ENCODE data around the gene GMDS.

The GMDS gene

GRCh38 chr6:2086326-2086965 is 159.0 kb downstream of the GMDS start:
- no peak for DNase-seq

DNA sequence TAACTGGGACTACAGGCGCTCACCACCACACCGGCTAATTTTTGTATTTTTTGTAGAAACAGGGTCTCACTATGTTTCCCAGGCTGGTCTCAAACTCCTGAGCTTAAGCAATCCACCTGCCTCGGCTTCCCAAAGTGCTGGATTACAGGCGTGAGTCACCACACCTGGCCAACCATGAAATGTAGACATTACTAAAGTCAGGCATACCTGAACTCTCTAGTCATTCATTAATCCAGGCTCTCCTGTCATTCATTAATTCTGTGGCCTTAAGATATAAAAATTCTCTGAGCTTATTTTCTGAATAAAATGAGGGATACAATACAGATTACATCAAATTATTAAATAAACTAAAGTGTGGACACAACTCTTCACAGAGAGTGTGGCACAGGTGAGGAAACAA is 159.7 kb downstream of the GMDS start:
- DNase-seq: no peak

DNA sequence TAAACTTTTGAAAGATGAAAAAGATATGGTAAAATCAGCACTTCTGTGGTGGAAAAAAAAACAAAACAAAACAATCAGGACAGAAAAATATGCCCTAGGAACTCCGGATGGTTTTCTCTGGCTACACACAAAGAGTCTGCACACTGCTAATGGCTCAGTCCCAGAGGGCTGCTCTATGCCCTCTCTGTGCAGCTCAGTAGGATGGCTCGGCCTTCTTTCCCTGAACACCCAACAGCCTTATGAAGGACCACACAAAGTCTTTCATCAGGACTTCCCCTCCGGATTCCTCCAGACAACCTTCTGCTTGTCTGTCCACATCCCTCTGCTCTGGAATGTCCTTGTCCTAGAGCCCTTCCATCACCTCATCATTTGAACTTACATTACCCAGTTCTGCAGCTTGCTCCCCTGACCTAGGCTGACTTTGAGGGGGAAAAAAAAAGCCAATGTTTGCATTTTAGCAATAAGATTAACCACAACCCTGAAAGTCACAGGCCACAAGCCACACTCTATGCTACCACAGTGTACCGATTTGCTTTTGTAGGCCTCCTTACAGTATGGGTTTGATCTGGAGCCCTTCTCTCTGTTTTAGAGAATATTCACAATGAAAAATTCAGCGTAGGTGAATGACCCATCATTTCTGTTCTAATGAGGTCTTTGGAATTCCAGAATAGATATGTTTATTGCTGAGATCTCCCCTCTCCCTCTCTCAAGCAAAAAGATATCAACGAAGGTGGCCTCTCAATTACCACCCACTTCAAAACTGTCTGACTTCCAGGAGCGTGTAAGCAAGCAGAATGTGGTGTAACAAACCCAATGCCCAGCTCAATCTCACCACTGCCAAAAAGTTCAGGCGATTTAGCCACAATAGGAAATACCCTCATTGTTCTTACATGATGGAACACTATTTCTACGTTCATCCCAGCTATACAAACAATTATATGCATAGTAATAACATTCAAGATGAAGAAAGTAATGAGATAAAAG is 164.0 kb downstream of the GMDS start:
- no peak for DNase-seq

GRCh38 chr6:2078888-2079287 is 166.5 kb downstream of the GMDS start:
- DNase-seq: no peak

DNA sequence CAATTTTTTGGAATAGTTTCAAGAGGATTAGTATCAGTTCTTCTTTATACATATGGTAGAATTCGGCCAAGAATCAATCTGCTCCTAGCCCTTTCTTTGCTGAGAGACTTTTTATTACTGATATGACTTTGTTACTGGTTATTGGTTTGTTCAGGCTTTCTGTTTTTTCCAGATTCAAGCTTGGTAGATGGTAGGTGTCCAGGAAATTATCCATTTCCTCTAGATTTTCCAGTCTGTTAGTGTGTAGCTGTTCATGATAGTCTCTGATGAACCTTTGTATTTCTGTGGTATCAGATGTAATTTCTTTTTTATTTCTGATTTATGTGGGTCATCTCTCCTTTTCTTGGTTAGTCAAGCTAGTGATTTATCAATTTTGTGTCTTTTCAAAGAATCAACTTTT is 167.6 kb downstream of the GMDS start:
- DNase-seq: no peak

- DNase-seq: no peak
Observed at GRCh38 chr6:2073476-2073875, 171.9 kb downstream of the GMDS start.

- DNase-seq: no peak
Observed at GRCh38 chr6:2072453-2072852, 173.0 kb downstream of the GMDS start.

DNA sequence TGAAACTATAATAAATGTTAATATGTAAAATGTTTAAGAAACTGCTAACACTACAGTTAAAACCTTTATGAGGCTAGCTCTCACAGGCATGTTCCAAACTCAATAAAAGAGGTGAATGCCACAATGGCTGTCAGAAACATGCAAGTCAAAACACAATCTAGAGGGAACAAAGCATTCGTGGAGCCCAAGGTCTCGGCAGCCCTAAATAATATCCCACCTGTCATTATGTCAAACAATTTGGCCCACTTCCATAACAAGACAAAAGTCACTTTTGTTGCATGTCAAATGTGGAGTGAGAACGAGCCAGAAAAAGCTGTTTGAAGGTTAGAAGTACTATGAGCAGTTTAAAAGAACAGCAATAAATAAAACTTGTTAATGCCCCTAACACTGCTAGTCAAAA is 181.9 kb downstream of the GMDS start:
- no peak for DNase-seq

DNA sequence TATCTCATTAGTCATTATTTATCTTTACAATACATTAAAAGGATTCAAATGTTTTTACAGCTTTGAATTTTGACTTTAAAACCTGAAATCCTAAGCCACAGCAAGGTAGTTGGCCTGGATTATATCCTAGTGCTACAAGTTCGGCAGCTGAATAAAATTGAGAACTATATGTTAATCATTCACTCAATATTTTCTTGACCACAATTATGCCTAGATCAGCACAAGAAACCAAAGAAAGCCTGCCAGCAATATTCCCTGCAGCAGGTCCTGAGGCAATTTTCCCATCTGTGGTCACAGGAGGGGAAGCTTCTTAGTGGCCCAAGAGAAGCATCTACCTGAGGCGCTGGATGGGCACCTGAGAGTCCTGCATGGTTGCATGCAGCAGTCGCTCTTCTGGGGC is 183.5 kb downstream of the GMDS start:
- no peak for DNase-seq

DNA sequence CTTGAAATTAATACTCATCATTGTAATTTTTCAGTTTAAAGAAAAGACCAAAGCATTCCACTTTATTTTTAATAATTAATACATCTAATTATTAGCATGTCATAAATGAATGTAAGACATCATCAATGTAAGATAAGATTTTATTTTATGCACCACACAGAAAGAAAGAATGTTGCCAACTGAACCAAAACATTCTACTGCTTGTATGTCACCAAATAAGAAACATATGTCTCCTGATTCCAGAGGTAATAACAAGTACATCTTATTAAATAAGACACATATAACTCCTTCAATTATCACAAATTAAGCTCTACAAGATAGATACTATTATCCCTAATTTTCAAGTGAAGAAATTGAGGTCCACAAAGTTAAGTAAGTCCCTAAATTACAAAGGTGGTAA is 189.5 kb downstream of the GMDS start:
- DNase-seq: no peak

- no peak for DNase-seq
Observed at GRCh38 chr6:2055143-2055542, 190.3 kb downstream of the GMDS start.

- no peak for DNase-seq
Observed at GRCh38 chr6:2054516-2055067, 190.8 kb downstream of the GMDS start.

DNA sequence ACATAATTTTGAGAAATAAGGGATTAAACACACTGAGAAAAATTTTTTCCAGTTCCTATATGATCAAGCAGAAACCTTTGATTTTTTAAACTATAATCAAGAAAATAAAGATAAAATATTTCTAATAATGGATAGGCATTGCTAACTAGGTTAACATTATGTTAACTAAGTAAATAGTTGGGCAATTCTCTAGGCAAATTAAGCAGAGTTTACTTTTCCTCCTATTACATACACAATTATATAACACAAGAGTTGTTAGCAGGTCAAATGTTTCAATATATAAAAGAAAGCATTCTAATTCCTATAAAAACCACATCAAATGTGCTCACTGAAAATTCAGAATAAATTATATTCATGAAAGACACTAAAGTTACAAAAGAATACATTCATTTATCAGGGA is 191.7 kb downstream of the GMDS start:
- no peak for DNase-seq

DNA sequence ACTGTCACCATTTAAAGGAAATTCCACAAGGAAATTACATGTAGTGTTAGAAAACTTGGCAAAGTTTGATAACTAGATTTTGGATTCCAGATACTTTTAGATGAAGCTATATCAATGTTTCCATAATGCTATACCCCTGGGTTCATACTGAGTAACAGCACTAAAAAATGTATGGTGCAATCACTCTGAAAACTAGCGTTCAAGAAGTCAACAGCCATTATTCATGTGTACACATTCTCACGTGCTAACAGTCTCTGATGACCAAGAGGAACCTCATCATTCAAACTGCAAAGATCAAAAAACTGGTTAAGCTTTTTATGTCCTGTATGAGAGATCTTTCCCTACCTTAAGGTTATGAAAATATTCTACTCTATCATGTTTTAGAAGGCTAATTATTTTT is 197.6 kb downstream of the GMDS start:
- no peak for DNase-seq

DNA sequence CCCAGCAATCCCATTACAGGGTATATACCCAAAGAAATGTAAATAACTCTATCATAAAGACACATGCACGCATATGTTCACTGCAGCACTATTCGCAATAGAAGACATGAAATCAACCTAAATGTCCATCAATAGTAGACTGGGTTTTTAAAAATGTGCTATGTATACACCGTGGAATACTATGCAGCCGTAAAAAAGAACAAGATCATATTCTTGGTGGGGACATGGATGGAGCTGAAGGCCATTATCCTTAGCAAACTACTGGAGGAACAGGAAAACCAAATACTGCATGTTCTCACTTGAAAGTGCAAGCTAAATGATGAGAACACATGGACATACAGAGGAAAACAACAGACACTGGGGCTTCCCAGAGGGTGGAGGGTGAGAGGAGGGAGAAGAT is 201.2 kb downstream of the GMDS start:
- no peak for DNase-seq

DNA sequence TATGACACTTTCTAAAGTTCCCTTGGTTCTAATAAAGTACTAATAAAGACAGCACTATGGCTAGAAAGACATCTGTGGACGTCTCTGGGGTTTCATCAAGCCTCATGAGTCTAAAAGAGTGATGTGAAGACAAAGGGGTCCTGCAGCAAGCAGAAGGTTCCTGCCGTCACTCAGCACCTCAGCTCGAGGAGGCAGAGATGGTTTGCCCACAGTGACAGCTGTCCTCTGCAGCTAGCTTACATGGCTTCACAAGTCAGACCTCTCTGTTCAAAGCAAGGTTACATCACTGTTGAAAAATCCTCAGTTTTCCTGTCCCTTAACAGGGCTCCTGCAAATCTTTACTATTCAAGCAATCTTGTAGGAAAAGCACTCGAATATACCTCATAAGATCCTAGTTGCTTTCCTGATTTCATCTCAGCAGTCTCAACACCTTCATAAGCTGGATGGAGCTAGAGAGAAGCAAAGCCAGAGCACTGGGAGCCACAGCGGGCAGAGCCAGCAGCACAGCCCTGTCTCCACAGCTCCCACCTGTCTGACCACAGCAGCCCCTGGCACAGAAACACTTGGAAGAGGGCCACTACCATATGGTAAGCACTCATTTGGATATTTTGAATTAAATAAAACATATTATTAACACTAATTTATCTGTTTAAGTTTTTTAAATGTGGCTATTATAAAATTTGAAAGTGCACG is 202.3 kb downstream of the GMDS start:
- no peak for DNase-seq

DNA sequence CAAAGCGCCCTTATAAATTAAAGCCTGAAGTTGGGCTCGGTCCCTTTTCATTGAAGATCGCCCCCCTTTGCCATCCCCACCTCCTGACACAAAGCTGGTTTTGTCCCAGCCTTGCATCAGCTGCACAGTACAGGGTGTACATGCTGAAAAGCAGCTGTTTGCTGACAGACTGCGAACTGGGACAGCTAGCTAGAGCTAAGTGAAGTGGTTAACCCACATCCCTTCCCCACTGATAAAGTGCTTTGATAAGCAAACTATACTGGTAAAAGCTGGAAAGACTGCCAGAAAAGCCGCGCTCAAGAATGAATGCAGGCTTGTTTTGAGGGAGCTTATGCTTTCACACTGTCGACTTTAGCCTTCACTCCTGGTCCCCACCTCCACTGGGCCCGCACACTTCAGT is 207.3 kb downstream of the GMDS start:
- no peak for DNase-seq

- DNase-seq: no peak
Observed at GRCh38 chr6:2037237-2037926, 208.0 kb downstream of the GMDS start.

DNA sequence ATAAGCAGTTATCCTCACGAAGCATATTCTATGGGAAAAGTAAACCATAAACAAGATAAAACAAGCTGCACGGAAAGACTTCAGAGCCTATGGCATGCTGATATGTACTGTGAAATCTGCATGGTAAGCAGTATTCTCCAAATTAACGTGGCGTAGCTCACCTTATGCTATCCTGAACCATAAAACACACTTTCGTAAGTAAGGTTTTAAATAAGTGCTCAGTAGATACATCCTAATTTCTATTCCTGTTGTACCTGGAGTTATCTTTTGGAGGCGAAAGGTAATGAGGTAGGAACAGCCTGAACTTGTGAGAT is 208.7 kb downstream of the GMDS start:
- DNase-seq: no peak

DNA sequence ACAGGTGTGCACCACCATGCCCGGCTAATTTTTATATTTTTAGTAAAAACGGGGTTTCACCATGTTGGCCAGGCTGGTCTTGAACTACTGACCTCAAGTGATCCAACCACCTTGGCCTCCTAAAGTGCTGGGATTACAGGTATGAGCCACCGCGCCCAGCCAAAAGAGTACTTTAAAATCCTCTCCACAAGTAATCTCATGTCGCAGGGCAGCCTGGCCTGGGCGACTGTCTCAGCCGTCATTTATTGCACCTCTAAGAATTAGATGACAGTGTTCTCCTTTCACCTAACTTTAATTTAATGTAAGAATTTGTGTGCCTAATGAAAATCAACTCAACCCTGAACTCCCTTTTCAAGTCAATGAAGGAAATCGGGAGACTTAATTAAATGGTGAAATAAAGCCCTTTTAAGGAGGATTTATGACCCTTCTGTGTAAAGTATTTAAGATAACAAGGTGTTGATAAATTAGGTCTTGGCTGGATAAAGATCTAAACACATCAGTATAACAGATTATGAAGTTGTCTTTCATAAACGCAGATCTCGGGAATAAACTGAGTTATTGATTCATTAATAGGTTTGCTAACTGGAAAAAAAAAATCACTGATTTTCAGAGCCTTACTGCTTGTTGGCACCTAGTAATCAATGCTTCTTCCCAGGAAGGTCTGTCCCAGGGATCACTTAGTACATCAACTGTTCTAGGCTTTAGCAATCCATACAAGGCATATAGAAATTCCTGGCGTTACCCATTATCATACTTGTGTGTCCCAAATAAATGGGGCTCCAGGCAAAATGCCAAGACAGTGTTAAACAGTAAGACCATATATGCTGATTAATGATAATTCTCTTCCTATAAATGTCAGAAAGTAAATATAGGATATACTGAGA is 209.3 kb downstream of the GMDS start:
- no peak for DNase-seq

DNA sequence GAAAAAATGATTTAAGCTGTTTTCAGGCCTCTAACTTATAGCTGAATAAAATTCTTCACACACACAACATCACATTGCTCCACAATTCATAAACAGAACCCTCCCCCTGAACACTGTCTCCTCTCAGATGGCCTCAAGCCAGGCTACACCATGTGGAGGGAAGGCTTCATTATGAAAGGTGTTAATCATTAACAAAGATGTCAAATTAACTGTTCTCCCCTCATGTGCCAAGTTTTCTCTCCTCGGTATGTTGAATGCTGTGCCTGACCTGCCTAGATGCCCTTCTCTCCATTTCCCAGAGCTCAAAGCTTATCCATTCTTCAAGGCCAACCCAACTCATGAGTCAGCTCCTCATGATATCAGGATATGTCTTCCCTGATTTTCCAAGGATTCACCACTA is 210.4 kb downstream of the GMDS start:
- DNase-seq: no peak

DNA sequence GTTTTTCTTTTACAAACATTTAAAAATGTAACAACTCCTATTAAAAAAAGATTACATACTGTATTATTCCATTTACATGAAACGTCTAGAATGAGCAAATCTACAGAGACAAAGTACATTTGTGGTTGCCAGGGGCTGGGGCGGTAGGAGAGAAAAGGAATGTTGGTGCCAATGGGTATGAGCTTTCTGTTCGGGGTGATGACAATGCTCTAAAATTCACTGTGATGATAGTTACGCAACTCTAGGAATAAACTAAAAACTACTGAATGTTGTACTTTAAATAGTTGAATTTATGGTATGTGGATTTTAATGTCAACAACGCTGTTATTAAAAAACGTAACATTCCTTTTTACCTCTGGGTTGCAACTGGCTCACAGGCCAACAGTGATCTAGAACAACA is 211.1 kb downstream of the GMDS start:
- no peak for DNase-seq

Measured in activated CD8-positive, alpha-beta memory T cell treated with anti-CD3 and anti-CD28 coated beads for 24 hours (primary cell).